Endothelial cell (in vitro differentiated cells): ENCODE results near the gene NOSIP. TPM values are rescaled to one million over a fixed set of nuclear protein-coding genes. Genes with fewer than 3 reads are reported as not detected.

Experiments
- DNase-seq: peaks from one replicate; pipeline ENCODE4 v3.0.0; 2021; ENCODE audit warnings: low spot score
- H3K27ac Mint-ChIP-seq: one replicate; pipeline ENCODE4 v1.8.0; 2021; ENCODE audit warnings: mixed read lengths, inconsistent platforms; ENCODE audit not compliant: unreplicated experiment
- H3K27me3 Mint-ChIP-seq: one replicate; pipeline ENCODE4 v1.8.0; 2021; ENCODE audit warnings: mild to moderate bottlenecking, moderate library complexity, mixed read lengths, inconsistent platforms; ENCODE audit not compliant: unreplicated experiment
- H3K36me3 Mint-ChIP-seq: one replicate; pipeline ENCODE4 v1.8.0; 2021; ENCODE audit warnings: mild to moderate bottlenecking, low read depth, mixed read lengths, inconsistent platforms; ENCODE audit not compliant: unreplicated experiment
- H3K4me1 Mint-ChIP-seq: one replicate; pipeline ENCODE4 v1.8.0; 2021; ENCODE audit warnings: mild to moderate bottlenecking, mixed read lengths, inconsistent platforms; ENCODE audit not compliant: unreplicated experiment
- H3K4me3 Mint-ChIP-seq: one replicate; pipeline ENCODE4 v1.8.0; 2021; ENCODE audit warnings: mild to moderate bottlenecking, mixed read lengths, inconsistent platforms; ENCODE audit not compliant: unreplicated experiment
- H3K9me3 Mint-ChIP-seq: one replicate; pipeline ENCODE4 v1.8.0; 2021; ENCODE audit warnings: mixed read lengths, inconsistent platforms; ENCODE audit not compliant: unreplicated experiment
- total RNA-seq: library from RNA; stranded (reverse); fragmentation: NEBNext Ultra II Directional; extraction: Animal tissue kit (Norgen Biotek cat#: 25700); gene quantifications from one replicate; pipeline ENCODE4 v1.2.1, GENCODE V29; 2021; ENCODE audit not compliant: unreplicated experiment
- TF ChIP-seq, protein P1 (sequence below): fragments of 200-600 bp; sonication (generic); IDR thresholded peaks from one replicate; pipeline ENCODE4 v1.5.0; 2021; ENCODE audit warnings: antibody characterized with exemption; ENCODE audit not compliant: unreplicated experiment

The NOSIP gene
- total RNA-seq, 1 donor from 2014 or later = 76.3 TPM

DNA sequence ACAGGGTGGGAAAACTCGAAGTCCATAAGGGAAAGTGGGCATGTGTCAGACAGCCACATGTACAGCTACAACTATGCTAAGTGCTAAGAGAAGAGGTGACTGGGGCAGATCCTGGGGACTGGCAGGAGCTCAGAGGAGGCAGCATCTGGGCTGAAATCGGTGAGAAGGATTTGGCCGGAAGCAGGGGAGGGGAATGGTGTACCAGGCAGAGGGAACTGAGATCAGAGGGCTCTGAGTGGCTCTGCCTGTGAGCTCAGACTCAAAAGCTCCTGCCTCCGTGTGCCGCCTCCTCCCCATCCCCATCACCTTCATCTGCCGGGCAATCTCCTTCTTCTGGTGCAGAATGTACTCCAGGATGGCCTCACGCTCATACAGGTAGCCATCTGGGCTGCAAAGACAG is 21.8 kb downstream of the NOSIP start:
- Mint-ChIP-seq H3K27me3 (peaks cover 6% of the 10 kb centered on the region), H3K9me3 (no peaks in the 10 kb centered on the region), H3K36me3 (peaks cover 27% of the 10 kb centered on the region), H3K4me3 (peak overlapping the region; percentile 60), H3K4me1 (peaks cover 16% of the 10 kb centered on the region), H3K27ac (peak overlapping the region; percentile 13)
- no peak for DNase-seq
- TF ChIP-seq, protein P1, sequence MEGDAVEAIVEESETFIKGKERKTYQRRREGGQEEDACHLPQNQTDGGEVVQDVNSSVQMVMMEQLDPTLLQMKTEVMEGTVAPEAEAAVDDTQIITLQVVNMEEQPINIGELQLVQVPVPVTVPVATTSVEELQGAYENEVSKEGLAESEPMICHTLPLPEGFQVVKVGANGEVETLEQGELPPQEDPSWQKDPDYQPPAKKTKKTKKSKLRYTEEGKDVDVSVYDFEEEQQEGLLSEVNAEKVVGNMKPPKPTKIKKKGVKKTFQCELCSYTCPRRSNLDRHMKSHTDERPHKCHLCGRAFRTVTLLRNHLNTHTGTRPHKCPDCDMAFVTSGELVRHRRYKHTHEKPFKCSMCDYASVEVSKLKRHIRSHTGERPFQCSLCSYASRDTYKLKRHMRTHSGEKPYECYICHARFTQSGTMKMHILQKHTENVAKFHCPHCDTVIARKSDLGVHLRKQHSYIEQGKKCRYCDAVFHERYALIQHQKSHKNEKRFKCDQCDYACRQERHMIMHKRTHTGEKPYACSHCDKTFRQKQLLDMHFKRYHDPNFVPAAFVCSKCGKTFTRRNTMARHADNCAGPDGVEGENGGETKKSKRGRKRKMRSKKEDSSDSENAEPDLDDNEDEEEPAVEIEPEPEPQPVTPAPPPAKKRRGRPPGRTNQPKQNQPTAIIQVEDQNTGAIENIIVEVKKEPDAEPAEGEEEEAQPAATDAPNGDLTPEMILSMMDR = no peak

- Mint-ChIP-seq H3K4me1 (peaks cover 16% of the 10 kb centered on the region), H3K4me3 (peak overlapping the region; percentile 76), H3K27me3 (peaks cover 6% of the 10 kb centered on the region), H3K27ac (peak overlapping the region; percentile 54), H3K36me3 (peaks cover 27% of the 10 kb centered on the region), H3K9me3 (no peaks in the 10 kb centered on the region)
- DNase-seq = no peak
- TF ChIP-seq, protein P1 = no peak
These were observed 22.6 kb downstream of the NOSIP start for GRCh38 chr19:49557641-49558325.

GRCh38 chr19:49556412-49557398 is 23.7 kb downstream of the NOSIP start:
- H3K4me1 Mint-ChIP-seq = peaks cover 17% of the 10 kb centered on the region
- H3K9me3 Mint-ChIP-seq = no peaks in the 10 kb centered on the region
- H3K4me3 Mint-ChIP-seq = no peak overlapping the region
- TF ChIP-seq, protein P1 = no peak
- DNase-seq = no peak
- no peak overlapping the region for H3K27ac Mint-ChIP-seq
- peaks cover 6% of the 10 kb centered on the region for H3K27me3 Mint-ChIP-seq
- H3K36me3 Mint-ChIP-seq = peaks cover 27% of the 10 kb centered on the region

GRCh38 chr19:49555600-49556411 is 24.6 kb downstream of the NOSIP start:
- no peak overlapping the region for H3K4me3 Mint-ChIP-seq
- H3K27ac Mint-ChIP-seq = no peak overlapping the region
- peaks cover 27% of the 10 kb centered on the region for H3K36me3 Mint-ChIP-seq
- H3K4me1 Mint-ChIP-seq = peaks cover 17% of the 10 kb centered on the region
- TF ChIP-seq, protein P1 = no peak
- no peaks in the 10 kb centered on the region for H3K9me3 Mint-ChIP-seq
- peaks cover 6% of the 10 kb centered on the region for H3K27me3 Mint-ChIP-seq
- peak; percentile 72 for DNase-seq
